Tibial nerve (tissue), 4 donors: ENCODE measurements around the gene DPEP2NB. TPM values are rescaled to one million over a fixed set of nuclear protein-coding genes. Genes with fewer than 3 reads are reported as not detected.

Source experiments
- DNase-seq, 2 donors: peaks; one replicate each; pipeline ENCODE4 v3.0.0-alpha.2; 2019; ENCODE audit warnings: low spot score in 2 of 2
- H3K27ac ChIP-seq, 4 donors: fragments of 200-600 bp; sonication (generic) in 3 of 4; one replicate each; pipeline ENCODE4 v1.5.1; 2017 to 2019; ENCODE audit warnings: mild to moderate bottlenecking in 1 of 4
- H3K27me3 ChIP-seq, 2 donors: fragments of 200-600 bp; sonication (generic) in 1 of 2; one replicate each; pipeline versions ENCODE4 v1.5.1 to v1.6.0; 2017 to 2019
- H3K36me3 ChIP-seq, 3 donors: fragments of 200-600 bp; sonication (generic); one replicate each; pipeline ENCODE4 v1.5.1; 2018 to 2019
- H3K4me1 ChIP-seq, 4 donors: fragments of 200-600 bp; sonication (generic) in 3 of 4; one replicate each; pipeline ENCODE4 v1.5.1; 2017 to 2019
- H3K4me3 ChIP-seq, 4 donors: fragments of 200-600 bp; sonication (generic) in 3 of 4; one replicate each; pipeline ENCODE4 v1.5.1; 2017 to 2019; ENCODE audit warnings: mild to moderate bottlenecking in 1 of 4, moderate library complexity in 1 of 4
- H3K9me3 ChIP-seq, 4 donors: fragments of 200-600 bp; sonication (generic) in 3 of 4; one replicate each; pipeline ENCODE4 v1.5.1; 2017 to 2019
- EP300 ChIP-seq, 2 donors: sonication (generic); formaldehyde crosslinking; IDR thresholded peaks; one replicate each; pipeline ENCODE4 v1.6.1; 2017; ENCODE audit warnings: antibody characterized with exemption in 2 of 2, mild to moderate bottlenecking in 1 of 2
- POLR2A ChIP-seq, 2 donors: fragments of 450-650 bp; IDR thresholded peaks; one replicate each; pipeline ENCODE4 v1.6.1; 2017; ENCODE audit warnings: antibody characterized with exemption in 2 of 2, mild to moderate bottlenecking in 2 of 2, moderate library complexity in 2 of 2
- WGBS, 2 donors: methylation state at CpG; one replicate each; pipeline ENCODE4 v1.1.5; 2018; 5-methylcytosine and 5-hydroxymethylcytosine counted together
- total RNA-seq, 4 donors: library from RNA; depleted of rRNA; stranded (reverse); fragments of >200 nt; gene quantifications; one replicate each; pipeline ENCODE4 v1.1.0, GENCODE V29; 2016
- TF ChIP-seq, protein P1 (sequence below), 5 experiments: fragments of 200-600 bp in 3 of 5; fragments of 450-650 bp in 2 of 5; sonication (generic) in 3 of 5; IDR thresholded peaks; one replicate each; pipeline ENCODE4 v1.5.1; 2016 to 2019; ENCODE audit warnings: antibody characterized with exemption in 5 of 5, mild to moderate bottlenecking in 3 of 5, moderate library complexity in 2 of 5

The DPEP2NB gene
- total RNA-seq, 4 donors from 2014 or later, result not detected

DNA sequence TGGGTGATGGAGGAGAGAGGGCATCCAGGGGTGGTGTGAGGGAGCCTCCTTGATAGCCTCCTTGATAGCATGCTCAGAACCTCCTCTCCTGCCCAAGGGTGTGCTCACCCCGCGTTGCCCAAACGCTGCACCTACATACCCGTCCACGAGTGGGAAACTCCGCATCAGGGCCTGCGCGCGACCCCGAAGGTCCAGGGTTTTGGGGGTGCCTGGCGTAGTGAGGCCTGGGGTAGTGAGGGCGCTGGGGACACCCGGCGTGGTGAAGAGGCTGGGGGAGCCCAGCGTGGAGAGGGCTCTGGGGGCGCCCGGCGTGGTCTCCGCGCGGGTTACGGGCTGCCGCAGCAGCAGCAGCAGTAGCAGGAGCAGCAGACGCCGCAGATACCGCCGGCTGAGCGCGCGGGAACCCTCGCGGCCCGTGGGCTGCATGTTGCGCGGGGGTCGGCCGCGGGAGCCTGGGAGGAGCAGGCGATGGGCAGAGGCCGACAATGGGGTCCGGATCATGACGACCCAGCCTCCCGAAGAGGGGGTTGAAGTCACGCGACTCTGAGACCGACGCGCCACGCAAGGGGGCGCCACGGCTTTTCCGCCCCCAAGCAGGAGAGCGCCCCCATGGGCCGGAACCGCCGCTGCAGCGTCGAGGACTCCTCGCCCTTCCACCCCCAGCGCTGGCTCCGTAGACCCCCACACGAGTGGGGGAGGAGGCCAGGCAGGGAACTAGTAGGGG, 35.6 kb downstream of the DPEP2NB start, which contains the start of gene DPEP3:
TSS of gene DPEP3 (minus strand) at position 545 of the 724 bp plus-strand sequence. CDS start at position 426, 119 bp downstream.
- Histone ChIP-seq H3K9me3 (no peaks in the 10 kb centered on the region), H3K4me1 (peaks cover 0 to 4% (median 0%) of the 10 kb centered on the region in 4 donors), H3K27me3 (peaks cover 0 to 9% of the 10 kb centered on the region in 2 donors), H3K36me3 (no peaks in the 10 kb centered on the region), H3K4me3 (no peak within 1 kb of the TSS), H3K27ac (no peak within 1 kb of the TSS)
- no peak for DNase-seq
- no peak for TF ChIP-seq EP300 (IDR thresholded peaks at IDR 0.05)
- TF ChIP-seq, protein P1, sequence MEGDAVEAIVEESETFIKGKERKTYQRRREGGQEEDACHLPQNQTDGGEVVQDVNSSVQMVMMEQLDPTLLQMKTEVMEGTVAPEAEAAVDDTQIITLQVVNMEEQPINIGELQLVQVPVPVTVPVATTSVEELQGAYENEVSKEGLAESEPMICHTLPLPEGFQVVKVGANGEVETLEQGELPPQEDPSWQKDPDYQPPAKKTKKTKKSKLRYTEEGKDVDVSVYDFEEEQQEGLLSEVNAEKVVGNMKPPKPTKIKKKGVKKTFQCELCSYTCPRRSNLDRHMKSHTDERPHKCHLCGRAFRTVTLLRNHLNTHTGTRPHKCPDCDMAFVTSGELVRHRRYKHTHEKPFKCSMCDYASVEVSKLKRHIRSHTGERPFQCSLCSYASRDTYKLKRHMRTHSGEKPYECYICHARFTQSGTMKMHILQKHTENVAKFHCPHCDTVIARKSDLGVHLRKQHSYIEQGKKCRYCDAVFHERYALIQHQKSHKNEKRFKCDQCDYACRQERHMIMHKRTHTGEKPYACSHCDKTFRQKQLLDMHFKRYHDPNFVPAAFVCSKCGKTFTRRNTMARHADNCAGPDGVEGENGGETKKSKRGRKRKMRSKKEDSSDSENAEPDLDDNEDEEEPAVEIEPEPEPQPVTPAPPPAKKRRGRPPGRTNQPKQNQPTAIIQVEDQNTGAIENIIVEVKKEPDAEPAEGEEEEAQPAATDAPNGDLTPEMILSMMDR (IDR thresholded peaks at IDR 0.05), result no peak
- TF ChIP-seq POLR2A (IDR thresholded peaks at IDR 0.05), result no peak
- WGBS, 2 donors, result 54 to 67% methylated on average over 62 of the region's 62 CpGs

DNA sequence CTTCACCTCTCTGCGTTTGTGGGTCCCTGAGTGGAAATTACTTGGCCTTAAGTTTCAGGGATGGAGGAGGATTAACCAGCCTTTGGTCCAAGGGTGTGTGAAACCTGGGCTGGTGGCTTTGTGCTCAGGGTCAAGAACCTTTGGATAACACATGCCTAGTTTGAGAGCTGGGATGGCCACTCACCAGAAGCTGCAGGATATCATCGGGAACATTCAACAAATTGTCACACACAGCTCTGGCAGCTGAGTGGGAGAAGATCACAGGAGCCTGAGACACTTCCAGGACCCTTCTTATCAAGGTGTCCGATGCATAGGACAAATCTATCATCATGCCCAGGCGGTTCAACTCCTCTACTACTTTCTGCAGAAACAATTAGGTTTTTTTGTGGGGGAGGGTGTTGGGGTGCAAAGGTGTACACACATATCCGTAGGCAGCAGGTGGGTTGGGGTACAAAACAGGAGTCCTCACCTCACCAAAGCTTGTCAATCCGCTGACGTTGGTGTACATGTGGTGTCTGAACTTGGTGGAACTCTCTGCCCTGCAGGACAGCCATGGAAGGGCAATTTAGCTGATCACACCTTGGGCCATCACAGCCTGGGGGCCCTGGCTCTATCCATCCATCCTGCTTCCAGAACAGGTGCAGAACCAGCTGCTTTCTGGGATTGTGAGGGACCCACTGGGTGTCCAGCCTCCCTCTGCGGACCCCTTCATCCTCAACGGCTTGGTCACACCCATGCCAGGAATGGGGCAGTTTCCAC, 38.1 kb downstream of the DPEP2NB start:
- Histone ChIP-seq H3K4me3 (no peak overlapping the region), H3K36me3 (no peaks in the 10 kb centered on the region), H3K27me3 (peaks cover 0 to 9% of the 10 kb centered on the region in 2 donors), H3K4me1 (no peaks in the 10 kb centered on the region), H3K9me3 (no peaks in the 10 kb centered on the region), H3K27ac (no peak overlapping the region)
- no peak for DNase-seq
- WGBS, 2 donors, result 89 to 90% methylated on average over 9 of the region's 9 CpGs
- TF ChIP-seq, protein P1 (IDR thresholded peaks at IDR 0.05), result no peak
- no peak for TF ChIP-seq EP300 (IDR thresholded peaks at IDR 0.05)
- TF ChIP-seq POLR2A (IDR thresholded peaks at IDR 0.05), result no peak

DNA sequence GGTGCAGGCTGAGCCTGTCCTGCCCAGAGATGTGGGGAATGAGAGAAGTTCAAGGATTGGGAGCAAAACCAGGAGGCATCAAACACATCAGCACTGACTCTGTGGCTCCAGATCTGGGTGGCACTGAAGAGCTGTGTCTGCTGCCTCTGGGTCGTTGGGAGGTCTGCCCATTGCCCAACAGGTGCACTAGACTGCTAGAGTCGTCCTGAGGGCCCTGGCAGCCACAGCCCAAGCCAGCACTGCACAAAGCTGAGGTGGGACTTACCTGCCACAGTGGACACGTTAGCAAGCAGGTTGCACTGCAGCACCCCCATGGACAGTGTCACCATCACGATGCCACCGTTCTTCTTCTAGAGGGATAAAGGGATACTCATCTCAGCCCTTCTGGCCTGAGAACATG, 38.7 kb downstream of the DPEP2NB start:
- no peak for DNase-seq
- no peaks in the 10 kb centered on the region for H3K36me3 ChIP-seq
- no peaks in the 10 kb centered on the region for H3K9me3 ChIP-seq
- H3K4me1 ChIP-seq, result no peaks in the 10 kb centered on the region
- H3K27me3 ChIP-seq, result peaks cover 0 to 9% of the 10 kb centered on the region in 2 donors
- no peak overlapping the region for H3K27ac ChIP-seq
- WGBS, 2 donors, result 62 to 71% methylated on average over 2 to 5 of the region's 5 CpGs
- no peak for TF ChIP-seq POLR2A (IDR thresholded peaks at IDR 0.05)
- TF ChIP-seq, protein P1 (IDR thresholded peaks at IDR 0.05), result no peak
- no peak for TF ChIP-seq EP300 (IDR thresholded peaks at IDR 0.05)
- H3K4me3 ChIP-seq, result no peak overlapping the region

DNA sequence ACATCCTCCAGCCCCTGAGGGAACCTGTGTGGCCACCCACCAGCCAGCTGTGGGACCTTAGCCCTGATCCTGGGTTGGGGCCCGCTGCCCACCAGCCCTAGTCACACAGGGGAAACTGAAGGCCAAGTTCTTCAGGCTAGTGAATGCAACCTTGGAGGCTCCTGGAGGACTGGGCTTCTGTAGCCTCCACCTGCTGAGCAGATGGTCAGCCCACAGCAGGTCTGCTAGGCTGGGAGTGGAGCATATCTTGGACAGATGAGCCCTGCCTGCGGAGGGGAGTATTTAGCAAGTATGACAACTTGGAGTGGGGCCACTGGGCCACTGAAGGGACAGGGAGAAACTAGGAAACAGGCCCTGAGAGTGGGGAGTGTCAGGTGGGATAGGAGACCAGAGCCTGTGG, 39.5 kb downstream of the DPEP2NB start:
- H3K36me3 ChIP-seq, result no peaks in the 10 kb centered on the region
- 88 to 100% methylated on average over 2 of the region's 2 CpGs for WGBS, 2 donors
- TF ChIP-seq POLR2A (IDR thresholded peaks at IDR 0.05) (no peak), EP300 (IDR thresholded peaks at IDR 0.05) (no peak)
- TF ChIP-seq, protein P1 (IDR thresholded peaks at IDR 0.05), result no peak
- no peaks in the 10 kb centered on the region for H3K9me3 ChIP-seq
- no peak overlapping the region for H3K27ac ChIP-seq
- peaks cover 0 to 9% of the 10 kb centered on the region in 2 donors for H3K27me3 ChIP-seq
- H3K4me1 ChIP-seq, result no peaks in the 10 kb centered on the region
- H3K4me3 ChIP-seq, result no peak overlapping the region
- no peak for DNase-seq
